Measurements from ENCODE around the gene NFATC2.

DNA sequence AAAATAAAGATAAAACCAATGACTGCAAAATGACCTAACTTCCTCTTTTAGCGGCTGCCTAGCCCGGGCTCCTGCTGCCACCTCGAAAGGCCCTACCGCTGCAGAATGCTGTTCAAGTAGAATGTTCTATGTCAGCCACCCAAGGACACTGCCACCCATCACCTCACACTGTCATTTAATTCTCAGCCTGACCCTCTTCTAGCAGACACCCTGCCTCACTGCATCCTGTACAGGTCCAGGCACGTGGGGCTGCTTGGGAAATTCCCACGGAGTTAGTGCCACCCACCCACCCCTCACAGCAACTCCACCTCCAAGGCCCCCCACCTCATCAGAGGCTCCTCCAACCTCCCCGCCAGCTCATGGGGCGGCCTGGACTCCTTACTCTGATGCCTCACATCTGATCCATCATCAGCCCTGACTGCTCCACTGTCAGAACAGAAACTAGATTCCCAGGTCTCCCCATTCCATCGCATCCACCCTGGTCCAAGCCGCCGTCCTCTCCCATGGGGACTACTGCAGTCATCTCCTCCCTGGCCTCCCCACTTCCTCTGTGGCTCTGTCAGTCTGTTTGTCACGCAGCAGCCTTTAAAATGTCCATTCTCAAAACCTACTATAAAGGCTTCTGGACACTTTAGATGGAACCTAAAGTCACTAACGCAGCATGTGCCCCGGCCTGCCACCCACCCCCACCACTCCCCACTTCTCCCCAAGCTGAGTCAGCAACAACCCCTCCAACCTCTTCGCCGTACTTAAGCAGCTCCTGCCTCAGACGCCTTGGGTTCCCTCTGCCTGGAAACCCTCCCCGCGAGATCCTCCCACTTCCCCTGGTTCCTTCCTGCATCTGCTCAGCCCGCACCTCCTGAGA is 17.0 kb downstream of the NFATC2 start:
- no peak for TF ChIP-seq POLR2A (IDR thresholded peaks at IDR 0.05; ENCODE audit: control extremely low read depth in 1 of 2, low read depth in 2 of 2, low read length in 2 of 2)
- no peak for TF ChIP-seq RNF2 (IDR thresholded peaks at IDR 0.05; ENCODE audit: borderline replicate concordance, low read depth, low read length, missing control alignments, poor library complexity, severe bottlenecking)
- TF ChIP-seq, protein P1, sequence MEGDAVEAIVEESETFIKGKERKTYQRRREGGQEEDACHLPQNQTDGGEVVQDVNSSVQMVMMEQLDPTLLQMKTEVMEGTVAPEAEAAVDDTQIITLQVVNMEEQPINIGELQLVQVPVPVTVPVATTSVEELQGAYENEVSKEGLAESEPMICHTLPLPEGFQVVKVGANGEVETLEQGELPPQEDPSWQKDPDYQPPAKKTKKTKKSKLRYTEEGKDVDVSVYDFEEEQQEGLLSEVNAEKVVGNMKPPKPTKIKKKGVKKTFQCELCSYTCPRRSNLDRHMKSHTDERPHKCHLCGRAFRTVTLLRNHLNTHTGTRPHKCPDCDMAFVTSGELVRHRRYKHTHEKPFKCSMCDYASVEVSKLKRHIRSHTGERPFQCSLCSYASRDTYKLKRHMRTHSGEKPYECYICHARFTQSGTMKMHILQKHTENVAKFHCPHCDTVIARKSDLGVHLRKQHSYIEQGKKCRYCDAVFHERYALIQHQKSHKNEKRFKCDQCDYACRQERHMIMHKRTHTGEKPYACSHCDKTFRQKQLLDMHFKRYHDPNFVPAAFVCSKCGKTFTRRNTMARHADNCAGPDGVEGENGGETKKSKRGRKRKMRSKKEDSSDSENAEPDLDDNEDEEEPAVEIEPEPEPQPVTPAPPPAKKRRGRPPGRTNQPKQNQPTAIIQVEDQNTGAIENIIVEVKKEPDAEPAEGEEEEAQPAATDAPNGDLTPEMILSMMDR (IDR thresholded peaks at IDR 0.05; ENCODE audit: control extremely low read depth in 1 of 3, insufficient read depth in 1 of 3, low read depth in 1 of 3, low read length in 3 of 3): no peak
- TF ChIP-seq, protein P2, sequence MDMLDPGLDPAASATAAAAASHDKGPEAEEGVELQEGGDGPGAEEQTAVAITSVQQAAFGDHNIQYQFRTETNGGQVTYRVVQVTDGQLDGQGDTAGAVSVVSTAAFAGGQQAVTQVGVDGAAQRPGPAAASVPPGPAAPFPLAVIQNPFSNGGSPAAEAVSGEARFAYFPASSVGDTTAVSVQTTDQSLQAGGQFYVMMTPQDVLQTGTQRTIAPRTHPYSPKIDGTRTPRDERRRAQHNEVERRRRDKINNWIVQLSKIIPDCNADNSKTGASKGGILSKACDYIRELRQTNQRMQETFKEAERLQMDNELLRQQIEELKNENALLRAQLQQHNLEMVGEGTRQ (IDR thresholded peaks at IDR 0.05; ENCODE audit: low read length): no peak
- no peak for TF ChIP-seq HDAC2 (IDR thresholded peaks at IDR 0.05; ENCODE audit: borderline replicate concordance in 1 of 2, low read depth in 2 of 2, low read length in 2 of 2)
- TF ChIP-seq NRF1 (IDR thresholded peaks at IDR 0.05; ENCODE audit: low read depth, low read length): no peak
- no peak for TF ChIP-seq SP1 (IDR thresholded peaks at IDR 0.05; ENCODE audit: low read depth, low read length)
